ENCODE measurements around the gene ST3GAL4. TPM values are rescaled to one million over a fixed set of nuclear protein-coding genes. Genes with fewer than 3 reads are reported as not detected.

The ST3GAL4 gene
- total and polyA plus RNA-seq, 2 experiments from 2014 or later, result 19.1 to 25.6 TPM

DNA sequence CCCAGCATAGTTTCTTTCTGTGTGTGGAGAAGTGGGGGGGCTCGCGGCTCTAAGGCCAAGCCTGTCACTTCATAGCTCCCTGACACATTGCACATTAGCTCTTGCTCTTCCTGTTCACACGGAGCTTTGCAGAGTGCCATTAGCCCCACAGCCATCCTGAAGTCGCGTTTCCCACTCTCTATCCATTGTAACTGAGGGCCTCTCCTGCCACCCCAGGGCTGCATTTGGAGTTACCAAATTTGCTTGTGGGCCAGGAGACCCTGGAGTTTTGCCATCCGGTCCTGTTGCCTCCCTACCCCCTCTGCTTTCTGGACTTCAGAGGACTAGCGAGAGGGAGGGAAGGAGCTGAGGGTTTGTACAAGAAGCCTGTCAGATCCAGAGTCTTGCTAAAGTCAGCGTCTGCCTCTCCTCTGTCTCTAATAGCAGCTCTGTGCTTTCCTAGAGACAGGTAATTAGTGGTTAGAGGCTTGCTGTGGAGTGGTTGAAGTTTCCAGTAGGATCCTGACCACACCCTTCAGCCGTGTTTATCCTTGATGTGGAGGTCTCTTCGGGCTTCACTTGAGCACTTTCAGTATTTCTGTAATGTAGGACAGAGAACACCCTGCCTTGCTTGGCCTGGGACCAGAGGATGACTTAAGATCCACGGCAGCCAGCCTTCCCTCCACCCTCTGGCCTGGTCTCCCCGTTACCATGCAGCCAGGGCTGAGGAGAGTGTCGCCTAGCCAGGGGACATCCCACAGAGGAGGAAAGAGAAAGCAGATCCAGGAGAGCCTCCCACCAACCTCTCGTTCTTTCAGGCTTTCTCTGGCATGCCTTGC, 37.5 kb upstream of the ST3GAL4 start:
- H3K4me1 ChIP-seq (ENCODE audit: low read depth), result no peaks in the 10 kb centered on the region
- H3K9me3 ChIP-seq (ENCODE audit: low read depth), result no peaks in the 10 kb centered on the region
- H3K27me3 ChIP-seq, result no peaks in the 10 kb centered on the region
- TF ChIP-seq, protein P1, sequence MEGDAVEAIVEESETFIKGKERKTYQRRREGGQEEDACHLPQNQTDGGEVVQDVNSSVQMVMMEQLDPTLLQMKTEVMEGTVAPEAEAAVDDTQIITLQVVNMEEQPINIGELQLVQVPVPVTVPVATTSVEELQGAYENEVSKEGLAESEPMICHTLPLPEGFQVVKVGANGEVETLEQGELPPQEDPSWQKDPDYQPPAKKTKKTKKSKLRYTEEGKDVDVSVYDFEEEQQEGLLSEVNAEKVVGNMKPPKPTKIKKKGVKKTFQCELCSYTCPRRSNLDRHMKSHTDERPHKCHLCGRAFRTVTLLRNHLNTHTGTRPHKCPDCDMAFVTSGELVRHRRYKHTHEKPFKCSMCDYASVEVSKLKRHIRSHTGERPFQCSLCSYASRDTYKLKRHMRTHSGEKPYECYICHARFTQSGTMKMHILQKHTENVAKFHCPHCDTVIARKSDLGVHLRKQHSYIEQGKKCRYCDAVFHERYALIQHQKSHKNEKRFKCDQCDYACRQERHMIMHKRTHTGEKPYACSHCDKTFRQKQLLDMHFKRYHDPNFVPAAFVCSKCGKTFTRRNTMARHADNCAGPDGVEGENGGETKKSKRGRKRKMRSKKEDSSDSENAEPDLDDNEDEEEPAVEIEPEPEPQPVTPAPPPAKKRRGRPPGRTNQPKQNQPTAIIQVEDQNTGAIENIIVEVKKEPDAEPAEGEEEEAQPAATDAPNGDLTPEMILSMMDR (IDR thresholded peaks at IDR 0.05; ENCODE audit: low read depth, low read length), result no peak
- H3K36me3 ChIP-seq, result no peaks in the 10 kb centered on the region
- no peak overlapping the region for H3K4me3 ChIP-seq
- peak in 1 of 2 donors; percentile 82 for DNase-seq (ENCODE audit: low read depth in 1 of 2, low spot score in 1 of 2)
- H3K27ac ChIP-seq, result no peak overlapping the region

DNA sequence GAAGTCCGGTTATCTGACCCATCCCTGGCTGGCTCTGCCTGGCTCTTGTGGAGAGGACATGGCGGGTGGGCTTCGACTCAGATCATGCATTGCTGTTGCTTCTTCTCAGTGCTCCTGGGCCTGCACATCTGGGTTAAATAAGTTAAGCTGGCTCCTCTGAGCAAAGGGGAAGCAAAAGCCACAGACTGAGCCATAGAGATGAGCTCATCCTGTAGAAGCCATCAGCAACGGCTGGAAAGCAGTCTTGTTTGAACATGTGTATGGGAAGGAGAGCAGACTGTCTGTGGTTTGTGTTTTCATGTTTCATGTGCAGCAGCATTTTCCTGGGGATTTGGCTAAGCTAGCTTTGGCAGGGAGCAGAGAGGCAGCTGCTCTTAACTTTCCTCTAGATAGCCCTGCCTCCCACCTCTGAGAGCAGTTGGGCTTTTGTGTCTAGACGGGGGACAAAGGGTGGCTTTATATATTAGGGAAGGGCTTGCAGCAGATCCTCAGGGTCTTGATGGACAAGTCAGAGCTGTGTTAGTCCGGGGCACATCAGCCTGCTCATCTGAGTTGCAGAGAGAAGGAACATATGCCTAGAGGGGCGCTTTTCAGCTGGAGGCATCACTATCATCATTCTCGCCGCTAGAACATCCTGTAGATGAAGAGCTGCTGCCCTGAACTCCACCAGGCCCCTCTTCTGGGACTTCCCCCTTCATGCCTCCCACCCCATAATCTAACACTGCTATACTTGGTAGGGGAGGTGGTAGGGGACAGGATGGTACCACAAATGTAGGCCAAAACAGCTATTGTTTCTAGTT, 36.7 kb upstream of the ST3GAL4 start:
- H3K36me3 ChIP-seq, result no peaks in the 10 kb centered on the region
- peak in 1 of 2 donors; percentile 86 for DNase-seq (ENCODE audit: low read depth in 1 of 2, low spot score in 1 of 2)
- H3K27ac ChIP-seq, result no peak overlapping the region
- H3K4me3 ChIP-seq, result no peak overlapping the region
- H3K27me3 ChIP-seq, result no peaks in the 10 kb centered on the region
- H3K9me3 ChIP-seq (ENCODE audit: low read depth), result no peaks in the 10 kb centered on the region
- no peaks in the 10 kb centered on the region for H3K4me1 ChIP-seq (ENCODE audit: low read depth)
- TF ChIP-seq, protein P1 (IDR thresholded peaks at IDR 0.05; ENCODE audit: low read depth, low read length), result no peak

DNA sequence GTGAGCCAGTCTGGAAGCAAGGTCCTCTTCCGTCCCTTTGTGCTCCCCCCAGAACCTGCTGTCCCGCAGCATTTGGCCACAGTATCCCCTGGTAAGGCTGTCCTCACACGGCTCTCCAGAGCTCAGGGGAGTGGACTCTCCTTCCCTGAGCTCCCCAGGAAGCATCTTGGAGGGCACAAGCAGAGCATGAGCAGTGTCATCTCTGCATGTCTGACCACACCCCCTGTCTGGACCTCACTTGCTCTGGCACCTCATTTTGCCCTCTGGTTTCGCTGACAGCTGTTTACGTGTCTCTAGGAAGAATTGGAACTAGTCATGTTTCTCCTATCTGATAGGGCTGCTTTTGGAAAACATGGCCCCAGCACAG, 36.1 kb upstream of the ST3GAL4 start:
- TF ChIP-seq, protein P1 (IDR thresholded peaks at IDR 0.05; ENCODE audit: low read depth, low read length), result no peak
- H3K9me3 ChIP-seq (ENCODE audit: low read depth), result no peaks in the 10 kb centered on the region
- no peaks in the 10 kb centered on the region for H3K27me3 ChIP-seq
- no peak for DNase-seq (ENCODE audit: low read depth in 1 of 2, low spot score in 1 of 2)
- H3K27ac ChIP-seq, result no peak overlapping the region
- no peak overlapping the region for H3K4me3 ChIP-seq
- H3K4me1 ChIP-seq (ENCODE audit: low read depth), result no peaks in the 10 kb centered on the region
- H3K36me3 ChIP-seq, result no peaks in the 10 kb centered on the region

DNA sequence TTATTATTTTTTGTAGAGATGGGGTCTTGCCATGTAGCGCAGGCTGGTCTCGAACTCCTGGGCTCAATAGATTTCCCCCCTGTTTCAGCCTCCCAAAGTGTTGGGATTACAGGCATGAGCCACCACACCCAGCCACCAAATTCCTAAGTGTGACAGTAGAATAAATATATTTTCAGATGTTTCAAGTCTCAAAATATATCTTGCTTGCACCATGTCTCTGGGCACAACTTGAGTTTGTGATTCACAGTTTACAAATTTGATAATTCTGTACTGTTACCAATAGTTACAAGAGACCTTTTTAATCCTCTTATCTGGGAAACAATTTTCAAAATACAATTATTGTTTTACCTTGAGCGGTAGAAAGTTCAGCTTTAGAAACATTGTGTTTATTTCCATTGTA, 32.5 kb upstream of the ST3GAL4 start:
- no peak for DNase-seq (ENCODE audit: low read depth in 1 of 2, low spot score in 1 of 2)
- TF ChIP-seq, protein P1 (IDR thresholded peaks at IDR 0.05; ENCODE audit: low read depth, low read length), result no peak
- no peak overlapping the region for H3K27ac ChIP-seq
- H3K9me3 ChIP-seq (ENCODE audit: low read depth), result no peaks in the 10 kb centered on the region
- H3K4me3 ChIP-seq, result no peak overlapping the region
- H3K27me3 ChIP-seq, result no peaks in the 10 kb centered on the region
- H3K36me3 ChIP-seq, result no peaks in the 10 kb centered on the region
- no peaks in the 10 kb centered on the region for H3K4me1 ChIP-seq (ENCODE audit: low read depth)

DNA sequence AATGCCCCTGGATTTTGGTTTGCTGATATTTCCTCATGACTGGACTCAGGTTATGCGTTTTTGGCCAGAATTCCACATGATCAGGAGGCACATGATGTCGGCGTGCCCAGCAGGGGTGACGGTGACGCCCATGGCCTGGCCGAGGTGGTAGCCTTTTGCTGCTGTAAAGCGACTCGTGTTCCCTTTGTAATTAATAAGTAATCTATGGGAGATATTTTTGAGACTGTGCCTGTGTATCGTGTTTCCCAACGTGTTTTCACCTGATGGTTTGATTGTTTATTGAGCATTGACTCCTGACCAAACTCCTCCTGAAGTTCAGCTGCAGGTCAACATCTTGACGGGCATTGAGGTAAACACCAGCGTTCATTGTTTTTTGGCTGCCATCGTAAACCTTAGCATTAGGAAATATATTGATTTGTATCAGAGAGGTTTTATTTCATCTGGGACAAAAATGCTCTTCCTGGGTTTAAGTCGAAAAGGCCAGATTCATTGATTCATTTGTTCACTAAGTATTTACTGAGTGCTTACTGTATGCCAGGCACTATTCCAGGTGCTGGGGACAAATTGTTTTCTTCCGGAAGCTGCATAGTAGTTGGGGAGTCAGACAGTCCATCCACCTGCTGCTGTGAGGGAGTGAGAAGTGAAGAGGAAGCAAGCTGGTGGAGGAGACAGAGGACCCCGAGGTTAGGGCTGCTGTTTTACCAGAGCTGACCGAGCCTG, 28.0 kb upstream of the ST3GAL4 start:
- Histone ChIP-seq H3K27ac (no peak overlapping the region), H3K36me3 (no peaks in the 10 kb centered on the region), H3K4me1 (ENCODE audit: low read depth) (no peaks in the 10 kb centered on the region), H3K9me3 (ENCODE audit: low read depth) (no peaks in the 10 kb centered on the region), H3K4me3 (no peak overlapping the region), H3K27me3 (no peaks in the 10 kb centered on the region)
- no peak for DNase-seq (ENCODE audit: low read depth in 1 of 2, low spot score in 1 of 2)
- TF ChIP-seq, protein P1 (IDR thresholded peaks at IDR 0.05; ENCODE audit: low read depth, low read length), result no peak

Measured in cardiac muscle cell (in vitro differentiated cells and primary cell).